NCI-H748 (cell line): ENCODE data around the gene CABLES1.
"Not testable (repeated sequence)": the region's sequence is repeated elsewhere in the genome, so short reads cannot be mapped to it uniquely, and the experiment has no call there.

Experiments
- DNase-seq: peaks from one replicate; lab custom pipeline; 2025; ENCODE audit not compliant: unreplicated experiment; lab: John Stamatoyannopoulos, UW

The CABLES1 gene

GRCh38 chr18:23283916-23284430, 148.7 kb downstream of the CABLES1 start:
- no peak for DNase-seq

GRCh38 chr18:23284629-23285028, 149.3 kb downstream of the CABLES1 start:
- DNase-seq: no peak

GRCh38 chr18:23285581-23285980, 150.3 kb downstream of the CABLES1 start:
- not testable (repeated sequence) for DNase-seq

- DNase-seq: no peak
Observed at GRCh38 chr18:23291456-23292205, 156.3 kb downstream of the CABLES1 start.

- no peak for DNase-seq
Observed at GRCh38 chr18:23300231-23300805, 165.0 kb downstream of the CABLES1 start.

- DNase-seq: peak; percentile 86
Observed at GRCh38 chr18:23301972-23302371, 166.7 kb downstream of the CABLES1 start.

- no peak for DNase-seq
Observed at GRCh38 chr18:23302511-23302850, 167.2 kb downstream of the CABLES1 start.

GRCh38 chr18:23302851-23303527, 167.7 kb downstream of the CABLES1 start:
- no peak for DNase-seq

- DNase-seq: no peak
Observed at GRCh38 chr18:23306822-23307221, 171.5 kb downstream of the CABLES1 start.

- no peak for DNase-seq
Observed at GRCh38 chr18:23307567-23308295, 172.4 kb downstream of the CABLES1 start.
